ENCODE data around the gene EXO5.
A peak's percentile ranks its signal among the peaks of the same experiment; 100 is the strongest.
"Not testable (repeated sequence)": the region's sequence is repeated elsewhere in the genome, so short reads cannot be mapped to it uniquely, and the experiment has no call there.

EXO5 gene

GRCh38 chr1:40554807-40555206, 46.2 kb downstream of the EXO5 start:
- DNase-seq (ENCODE audit: low read depth), result peak; percentile 10

GRCh38 chr1:40556121-40556520, 47.6 kb downstream of the EXO5 start:
- DNase-seq (ENCODE audit: low read depth), result no peak

GRCh38 chr1:40558241-40558640, 49.7 kb downstream of the EXO5 start:
- DNase-seq (ENCODE audit: low read depth), result not testable (repeated sequence)

GRCh38 chr1:40562185-40562584, 53.6 kb downstream of the EXO5 start:
- DNase-seq (ENCODE audit: low read depth), result no peak

- no peak for DNase-seq (ENCODE audit: low read depth)
Observed at GRCh38 chr1:40563266-40563665, 54.7 kb downstream of the EXO5 start.

GRCh38 chr1:40564506-40564905, 55.9 kb downstream of the EXO5 start:
- DNase-seq (ENCODE audit: low read depth), result no peak

GRCh38 chr1:40564913-40565312, 56.3 kb downstream of the EXO5 start:
- no peak for DNase-seq (ENCODE audit: low read depth)
